Stimulated activated CD4-positive, alpha-beta T cell treated with anti-CD3 and anti-CD28 coated beads, Interleukin-4, amount 100 ng/mL, for 1 hour (primary cell): Measurements from ENCODE around the gene ENPP3.

ENCODE experiments used
- DNase-seq: peaks from one replicate; pipeline ENCODE4 v3.0.0-alpha.2; 2020

The ENPP3 gene

DNA sequence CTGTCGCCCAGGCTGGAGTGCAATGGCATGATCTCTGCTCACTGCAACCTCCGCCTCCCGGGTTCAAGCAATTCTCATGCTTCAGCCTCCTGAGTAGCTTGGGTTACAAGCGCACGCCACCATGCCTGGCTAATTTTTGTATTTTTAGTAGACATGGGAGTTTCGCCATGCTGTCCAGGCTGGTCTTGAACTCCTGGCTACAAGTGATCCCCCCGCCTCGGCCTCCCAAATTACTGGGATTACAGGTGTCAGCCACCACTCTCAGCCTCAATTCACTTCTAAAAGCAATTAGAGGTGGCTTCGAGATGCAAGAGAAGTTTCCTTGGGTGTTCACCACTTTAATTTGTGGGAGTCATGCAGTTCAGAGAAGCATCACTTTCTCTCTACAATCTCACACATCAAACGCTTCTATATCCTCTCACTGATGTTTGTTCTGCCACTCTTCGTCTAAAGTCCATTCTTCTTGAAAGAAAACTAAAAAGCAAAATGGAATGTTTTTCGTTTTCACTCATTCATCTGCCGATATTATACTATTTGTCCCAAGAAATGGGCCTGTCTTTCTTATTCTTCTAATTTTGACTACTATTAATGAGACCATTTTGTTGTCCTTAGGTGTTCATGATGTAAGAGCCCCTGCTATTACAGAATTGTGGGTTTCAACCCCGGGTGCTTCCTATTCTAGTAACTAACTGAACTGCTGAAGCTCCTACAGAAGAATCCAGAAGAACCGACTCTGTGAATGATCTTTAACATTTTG is 132.5 kb downstream of the ENPP3 start:
- DNase-seq = no peak

DNA sequence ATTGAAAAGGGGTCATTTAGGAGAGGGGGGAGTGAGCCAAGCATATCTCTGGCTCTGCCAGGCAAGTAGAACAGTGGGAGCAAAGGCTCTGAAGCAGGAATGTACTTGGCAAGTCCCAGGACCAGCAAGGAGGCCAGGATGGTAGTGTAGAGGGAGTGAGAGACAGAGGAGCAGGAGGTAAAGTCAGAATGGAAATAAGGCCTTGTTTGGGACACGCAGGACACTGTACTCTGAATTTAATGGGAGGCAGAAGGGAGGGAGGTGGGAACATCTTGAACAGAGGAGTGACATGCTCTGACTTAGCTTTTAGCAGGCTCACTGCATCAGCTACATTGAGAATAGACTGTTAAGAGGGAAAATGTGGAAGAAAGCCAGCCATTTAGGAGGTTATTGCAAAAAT is 133.7 kb downstream of the ENPP3 start:
- no peak for DNase-seq

DNA sequence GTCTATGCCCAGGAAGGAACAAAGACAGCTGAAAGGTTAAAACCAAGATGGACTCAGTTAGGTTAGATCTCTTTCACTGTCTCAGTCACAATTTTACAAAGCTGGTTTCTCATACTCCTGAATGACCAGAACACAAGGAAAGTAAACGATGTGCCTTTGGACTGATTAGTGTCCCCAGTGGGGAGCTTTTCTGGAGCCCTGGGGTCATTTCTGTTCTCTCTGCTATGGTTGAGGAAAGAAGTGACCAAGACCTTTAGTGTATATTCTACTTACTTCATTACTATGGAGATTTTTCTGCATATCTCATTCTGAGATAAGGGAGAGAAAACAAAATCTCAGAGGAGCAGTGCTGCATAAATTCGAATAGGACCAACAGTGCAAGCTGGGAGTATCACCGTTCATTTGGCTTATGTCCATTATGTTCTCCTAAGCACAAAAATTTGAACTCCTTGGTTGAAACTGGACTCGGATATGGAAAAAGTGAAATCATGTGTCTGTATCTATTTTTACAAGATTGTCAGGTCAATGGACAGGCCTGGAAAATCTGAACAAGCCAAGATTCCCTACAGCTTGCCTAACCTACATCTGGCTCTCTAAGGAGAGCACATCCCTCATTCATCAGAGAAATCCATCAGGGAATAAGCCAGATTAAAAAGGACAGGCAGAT is 136.3 kb downstream of the ENPP3 start:
- no peak for DNase-seq

DNA sequence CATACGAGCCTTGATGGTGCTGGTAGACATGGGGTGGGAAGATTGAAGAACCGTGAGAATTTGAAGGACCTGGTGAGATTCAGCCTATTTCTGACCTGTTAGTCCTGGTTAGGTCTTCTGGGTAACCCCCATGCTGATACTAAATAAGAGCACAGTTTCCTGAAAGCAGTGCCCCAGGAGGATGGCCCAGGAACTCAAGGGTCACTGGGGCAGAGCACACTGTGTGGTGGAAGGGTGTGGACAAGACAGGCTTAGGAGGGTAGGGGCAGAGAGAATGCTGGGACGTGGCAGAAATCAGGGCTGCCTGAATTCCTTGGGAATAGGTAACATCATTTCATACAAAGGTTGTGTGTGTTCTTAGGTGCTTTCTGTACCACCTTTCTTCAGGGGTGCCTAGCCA is 138.8 kb downstream of the ENPP3 start:
- DNase-seq = no peak

DNA sequence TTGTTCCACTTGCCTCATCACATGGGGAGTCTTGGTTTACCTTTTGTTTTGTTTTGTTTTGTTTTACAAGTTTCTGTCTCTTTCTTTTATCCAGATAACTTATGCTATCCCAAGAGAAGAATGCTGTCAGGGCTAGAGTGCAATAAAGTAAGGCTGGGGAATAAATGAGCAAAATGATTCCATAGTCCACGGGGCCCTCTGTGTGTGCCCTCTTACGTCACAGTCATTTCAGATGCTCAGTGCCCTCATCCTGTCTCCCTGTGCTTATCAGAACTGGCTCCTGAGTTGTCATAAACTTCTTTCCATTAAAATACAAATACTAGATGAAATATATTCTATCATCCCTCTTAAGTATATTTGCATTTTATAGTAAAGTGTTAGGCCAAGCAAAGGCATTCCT is 139.9 kb downstream of the ENPP3 start:
- no peak for DNase-seq

DNA sequence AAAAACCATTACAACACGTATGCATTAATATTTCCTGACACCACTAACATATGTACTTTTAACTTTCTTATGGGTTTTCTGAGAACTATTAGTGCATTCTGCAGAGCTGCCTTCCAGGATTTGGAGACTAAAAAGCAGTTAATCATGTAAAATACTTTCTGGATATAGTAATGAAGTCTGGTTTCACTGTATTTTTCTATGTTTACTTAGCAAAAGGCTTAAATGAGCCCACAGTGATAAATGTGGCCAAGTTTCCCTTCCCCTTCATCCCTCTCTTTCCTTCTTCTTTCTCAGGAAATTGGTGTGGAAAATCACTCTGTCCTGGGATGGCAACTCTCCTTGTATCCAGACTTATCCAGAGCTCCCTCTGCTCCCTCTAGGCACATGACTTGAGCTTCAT is 141.1 kb downstream of the ENPP3 start:
- no peak for DNase-seq

DNA sequence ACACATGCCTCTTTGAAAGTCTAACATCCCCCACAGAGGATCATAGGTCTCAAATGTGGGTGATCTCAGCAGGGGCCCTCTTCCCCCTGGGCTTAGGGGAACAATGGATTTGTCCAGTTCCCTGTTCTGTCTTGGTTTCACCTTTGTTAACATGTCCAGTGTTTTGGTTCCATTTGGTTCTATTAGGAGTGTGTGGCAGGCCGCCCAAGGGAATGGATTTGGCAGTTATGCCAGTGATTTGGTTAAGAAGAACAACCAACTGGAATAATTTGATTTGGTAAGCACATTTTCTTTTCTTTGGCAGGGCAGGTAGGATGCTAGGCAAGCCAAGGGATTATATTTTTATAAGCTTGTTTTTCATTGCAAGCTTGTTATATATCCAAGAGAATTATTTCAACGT is 142.2 kb downstream of the ENPP3 start:
- DNase-seq = no peak

DNA sequence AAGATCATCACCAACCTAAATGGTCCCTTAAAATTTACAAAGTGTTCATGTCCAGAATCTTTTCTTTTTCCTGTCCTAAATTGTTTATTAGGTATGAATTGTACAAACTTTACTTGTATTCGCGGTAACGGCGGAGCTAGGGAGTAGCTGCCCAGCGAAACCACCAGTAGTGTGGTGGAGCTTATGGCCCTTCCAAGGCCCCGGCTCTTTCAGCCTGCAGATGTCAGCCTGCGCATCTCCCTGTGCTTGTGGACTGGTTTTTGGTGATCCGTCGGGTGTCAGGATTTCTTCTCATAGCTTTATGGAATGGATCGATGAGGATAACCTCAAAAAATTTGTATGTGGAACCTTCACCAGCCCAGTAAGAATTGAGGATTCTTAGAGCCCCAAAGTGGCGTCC is 143.5 kb downstream of the ENPP3 start:
- no peak for DNase-seq

DNA sequence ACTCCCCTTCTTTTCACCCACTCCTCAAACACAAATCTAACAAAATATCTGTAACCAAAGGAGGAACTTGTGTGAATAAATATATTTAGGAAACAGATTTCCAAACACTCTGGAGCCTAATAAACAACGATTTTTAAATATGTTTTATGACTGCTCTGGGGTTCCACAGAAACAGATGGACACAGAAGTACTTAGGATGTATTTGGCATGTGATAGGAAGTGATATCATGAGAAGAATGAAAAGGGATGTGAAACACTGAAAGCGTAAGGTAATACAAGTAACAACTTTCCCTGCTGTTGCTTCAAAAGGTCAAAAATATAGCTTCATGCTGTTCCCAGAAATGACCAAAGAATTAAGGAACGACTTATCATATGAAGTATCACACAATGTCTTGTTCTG is 144.6 kb downstream of the ENPP3 start:
- no peak for DNase-seq

DNA sequence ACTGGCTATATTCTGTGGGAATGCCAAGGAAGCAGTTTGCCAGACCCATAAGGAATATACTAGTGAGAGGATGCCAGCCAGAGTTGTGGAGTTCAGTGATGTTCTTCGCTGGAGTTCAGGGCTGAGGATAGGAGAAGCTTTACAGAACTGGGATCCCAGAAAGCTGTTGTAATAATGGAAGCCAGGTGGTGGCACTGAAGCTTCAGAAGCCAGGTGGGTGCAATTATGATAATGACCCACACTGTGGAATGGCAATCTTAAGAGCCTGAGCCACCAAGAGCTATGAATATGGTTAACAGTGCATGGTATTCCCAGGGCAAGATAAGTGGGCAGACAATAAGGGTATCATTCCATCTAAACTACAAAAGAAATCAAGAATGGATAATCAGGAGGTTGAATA is 145.7 kb downstream of the ENPP3 start:
- no peak for DNase-seq

DNA sequence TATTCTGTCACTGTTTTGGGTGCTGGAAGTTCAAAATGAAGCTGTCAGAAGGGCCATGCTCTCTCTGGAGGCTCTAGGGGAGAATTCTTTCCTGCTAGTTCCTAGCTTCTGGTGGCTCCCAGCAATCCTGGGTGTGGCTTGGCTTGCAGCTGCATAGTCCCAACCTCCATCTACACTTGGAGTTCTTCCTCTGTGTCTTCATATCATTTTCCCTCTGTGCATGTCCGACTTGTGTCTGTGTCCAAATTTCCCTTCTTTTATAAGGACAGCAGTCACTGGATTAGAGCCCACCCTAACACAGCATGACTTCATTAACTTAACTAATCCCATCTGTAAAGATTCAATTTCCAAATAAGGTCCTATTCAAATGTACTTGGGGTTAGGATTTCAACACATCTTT is 147.5 kb downstream of the ENPP3 start:
- no peak for DNase-seq

DNA sequence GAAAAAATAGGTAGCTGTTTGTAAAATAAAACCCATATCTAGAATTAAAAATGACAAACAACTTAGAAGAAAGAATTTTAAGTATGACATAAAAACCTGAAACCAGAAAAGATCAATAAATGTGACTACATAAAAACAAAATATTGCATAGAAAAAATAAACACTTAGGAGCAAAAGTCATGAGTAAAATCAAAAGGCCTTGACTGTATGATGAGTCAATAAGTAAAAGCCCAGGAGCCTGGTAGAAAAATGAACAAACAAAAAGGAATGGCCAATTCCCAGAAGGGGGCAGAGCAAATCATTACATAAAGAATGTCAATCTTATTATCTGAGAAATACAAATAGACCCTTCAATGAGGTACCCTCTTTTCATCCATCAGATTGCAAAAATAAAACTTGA is 150.0 kb downstream of the ENPP3 start:
- no peak for DNase-seq

DNA sequence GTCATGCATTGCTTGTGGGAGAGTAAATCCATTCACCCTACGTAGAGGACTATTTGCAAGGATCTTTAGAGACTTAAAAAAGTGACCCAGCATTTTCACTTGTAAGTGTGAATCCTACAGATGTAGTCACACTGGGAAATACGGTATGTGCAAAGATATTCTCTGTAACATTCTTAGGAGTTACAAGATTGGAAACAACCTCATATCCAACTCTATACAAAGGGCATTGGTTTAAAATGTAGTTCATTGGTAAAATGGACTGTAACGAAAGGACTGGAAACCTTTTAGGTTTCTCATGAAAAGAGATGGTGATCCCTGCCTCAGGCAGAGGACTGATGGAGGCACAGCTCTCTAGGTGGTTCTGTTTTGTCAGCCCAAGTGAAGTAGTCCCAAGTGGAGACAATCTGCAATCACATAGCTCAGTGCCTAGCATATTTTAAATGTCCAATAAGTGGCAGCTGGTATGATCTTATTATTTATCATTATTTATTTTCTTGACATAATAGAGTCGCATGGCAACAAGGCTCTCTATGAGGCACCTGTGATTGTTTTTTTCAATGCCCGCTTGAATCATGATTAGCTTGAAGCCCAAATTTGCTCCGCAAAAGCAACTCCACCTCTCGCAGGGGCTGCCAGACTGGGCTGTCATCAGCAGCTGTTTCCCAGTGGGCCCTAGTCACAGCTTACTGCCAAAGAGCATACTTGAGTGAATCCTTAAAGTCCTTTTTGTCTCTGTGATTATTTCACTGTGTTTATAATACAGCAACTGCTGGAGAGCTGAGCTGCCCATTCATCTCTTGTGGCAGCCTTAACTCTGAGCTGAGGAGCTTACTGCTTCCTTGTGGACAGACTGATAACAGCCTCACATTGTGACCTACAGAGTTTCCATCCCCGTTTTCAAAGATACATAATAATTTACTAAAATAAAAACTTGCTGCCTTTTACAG is 150.9 kb downstream of the ENPP3 start:
- DNase-seq = no peak

DNA sequence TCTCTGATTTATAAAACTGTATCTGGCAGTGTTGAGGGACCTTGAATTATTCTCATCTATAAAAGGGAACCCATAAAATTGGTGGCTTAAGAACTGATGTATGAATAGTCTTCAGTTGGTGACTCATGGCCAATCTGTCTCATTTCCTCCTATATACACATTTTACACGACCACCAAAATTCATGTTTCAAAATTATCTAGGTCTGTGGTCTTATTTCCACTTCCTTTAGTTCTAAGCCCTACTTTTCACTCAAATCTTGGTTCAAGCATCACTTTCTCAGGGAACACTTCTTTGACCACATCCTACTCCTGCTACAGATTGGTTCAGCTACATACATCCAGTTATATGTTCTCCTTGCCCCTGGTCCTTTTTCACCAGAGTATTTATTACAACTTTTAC is 152.1 kb downstream of the ENPP3 start:
- no peak for DNase-seq

DNA sequence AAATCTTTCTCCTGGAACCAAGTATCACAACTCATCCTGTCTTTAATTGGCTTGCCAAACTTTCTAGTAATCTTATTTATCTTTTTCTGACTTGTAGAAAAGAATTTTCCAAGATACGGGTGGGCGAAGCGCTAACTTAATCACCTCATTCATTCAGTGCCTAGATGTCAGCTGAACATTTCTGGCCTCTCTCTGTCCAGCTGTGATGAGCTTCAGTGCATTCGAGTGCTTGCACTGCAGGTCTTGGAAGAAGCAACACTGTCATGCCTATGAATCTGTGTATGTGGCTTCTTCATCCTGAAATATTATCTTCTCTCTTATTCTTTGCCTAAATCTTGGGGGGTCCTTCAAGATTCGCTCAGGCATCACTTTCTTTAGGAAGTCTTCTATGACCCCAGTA is 154.4 kb downstream of the ENPP3 start:
- DNase-seq = no peak

DNA sequence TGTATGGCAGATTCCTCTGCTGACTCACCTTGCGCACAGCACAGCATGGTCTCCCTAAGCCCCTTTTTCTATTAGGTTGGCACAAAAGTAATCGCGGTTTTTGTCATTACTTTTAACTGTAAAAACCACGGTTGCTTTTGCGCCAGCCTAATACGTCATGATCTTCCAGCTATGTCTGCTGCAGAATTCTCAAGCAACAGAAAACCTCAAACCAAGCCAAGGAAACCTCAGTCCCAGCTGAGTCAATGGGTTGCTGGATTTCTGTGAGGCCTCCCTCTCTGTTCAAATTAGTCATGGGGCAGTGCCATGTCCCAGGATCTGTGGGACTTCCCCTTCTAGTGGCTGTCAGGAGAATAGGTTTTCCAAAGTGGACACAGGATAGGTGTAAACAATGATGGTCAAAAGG is 155.0 kb downstream of the ENPP3 start:
- DNase-seq = no peak

DNA sequence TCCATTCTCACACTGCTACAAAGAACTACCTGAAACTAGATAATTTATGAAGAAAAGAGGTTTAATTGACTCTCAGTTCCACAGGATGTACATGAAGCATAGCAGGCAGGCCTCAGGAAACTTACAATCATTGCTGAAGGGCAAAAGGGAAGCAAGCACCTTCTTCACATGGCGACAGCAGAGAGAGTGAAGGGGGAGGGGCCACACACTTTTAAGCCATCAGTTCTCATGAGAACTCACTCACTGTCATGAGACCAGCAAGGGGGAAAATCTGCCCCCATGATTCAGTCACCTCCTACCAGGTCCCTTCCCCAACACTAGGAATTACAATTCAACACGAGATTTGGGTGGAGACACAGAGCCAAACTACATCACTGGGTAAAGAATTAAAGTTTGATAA is 158.3 kb downstream of the ENPP3 start:
- no peak for DNase-seq
